ENCODE measurements around the gene MAPK8IP2.

GRCh38 chr22:50608996-50609395, 8.4 kb downstream of the MAPK8IP2 start:
- TF ChIP-seq, protein P1, sequence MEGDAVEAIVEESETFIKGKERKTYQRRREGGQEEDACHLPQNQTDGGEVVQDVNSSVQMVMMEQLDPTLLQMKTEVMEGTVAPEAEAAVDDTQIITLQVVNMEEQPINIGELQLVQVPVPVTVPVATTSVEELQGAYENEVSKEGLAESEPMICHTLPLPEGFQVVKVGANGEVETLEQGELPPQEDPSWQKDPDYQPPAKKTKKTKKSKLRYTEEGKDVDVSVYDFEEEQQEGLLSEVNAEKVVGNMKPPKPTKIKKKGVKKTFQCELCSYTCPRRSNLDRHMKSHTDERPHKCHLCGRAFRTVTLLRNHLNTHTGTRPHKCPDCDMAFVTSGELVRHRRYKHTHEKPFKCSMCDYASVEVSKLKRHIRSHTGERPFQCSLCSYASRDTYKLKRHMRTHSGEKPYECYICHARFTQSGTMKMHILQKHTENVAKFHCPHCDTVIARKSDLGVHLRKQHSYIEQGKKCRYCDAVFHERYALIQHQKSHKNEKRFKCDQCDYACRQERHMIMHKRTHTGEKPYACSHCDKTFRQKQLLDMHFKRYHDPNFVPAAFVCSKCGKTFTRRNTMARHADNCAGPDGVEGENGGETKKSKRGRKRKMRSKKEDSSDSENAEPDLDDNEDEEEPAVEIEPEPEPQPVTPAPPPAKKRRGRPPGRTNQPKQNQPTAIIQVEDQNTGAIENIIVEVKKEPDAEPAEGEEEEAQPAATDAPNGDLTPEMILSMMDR (conservative IDR thresholded peaks at IDR 0.05; ENCODE audit: low read depth, low read length): no peak
- no peak for TF ChIP-seq EZH2 (IDR thresholded peaks at IDR 0.05; ENCODE audit: borderline replicate concordance, low read depth, low read length, poor library complexity, severe bottlenecking)
